HepG2 (cell line): Measurements from ENCODE around the gene SOCS3.

Experiments used
- AFF4 ChIP-seq: sonication (generic); formaldehyde crosslinking; IDR thresholded peaks from 2 replicates; pipeline ENCODE4 v1.4.0; 2020; ENCODE audit warnings: missing genetic modification reagents
- KAT2B ChIP-seq: fragments of 150-350 bp; IDR thresholded peaks from 2 replicates; pipeline ENCODE4 v1.6.1; 2014; ENCODE audit warnings: low read depth, low read length, borderline replicate concordance
- TCF12 ChIP-seq, 2 experiments: fragments of 450-650 bp in 1 of 2; sonication (generic) in 1 of 2; formaldehyde crosslinking in 1 of 2; IDR thresholded peaks; 2 replicates each; pipeline versions ENCODE4 v1.6.1 to v1.8.0; 2017 to 2022; ENCODE audit warnings: antibody characterized with exemption in 1 of 2, mild to moderate bottlenecking in 1 of 2, missing genetic modification reagents in 1 of 2, moderate library complexity in 1 of 2
- ZNF572 ChIP-seq: sonication (generic); formaldehyde crosslinking; IDR thresholded peaks from 2 replicates; pipeline ENCODE4 v1.5.1; 2020; ENCODE audit warnings: mild to moderate bottlenecking, missing genetic modification reagents
- TF ChIP-seq, protein P1 (sequence below): conservative IDR thresholded peaks from 2 replicates; pipeline ENCODE4 v1.6.1; 2018; ENCODE audit warnings: missing genetic modification reagents

GRCh38 chr17:78383725-78384471 lies 24.0 kb upstream of the SOCS3 start:
- TF ChIP-seq, protein P1, sequence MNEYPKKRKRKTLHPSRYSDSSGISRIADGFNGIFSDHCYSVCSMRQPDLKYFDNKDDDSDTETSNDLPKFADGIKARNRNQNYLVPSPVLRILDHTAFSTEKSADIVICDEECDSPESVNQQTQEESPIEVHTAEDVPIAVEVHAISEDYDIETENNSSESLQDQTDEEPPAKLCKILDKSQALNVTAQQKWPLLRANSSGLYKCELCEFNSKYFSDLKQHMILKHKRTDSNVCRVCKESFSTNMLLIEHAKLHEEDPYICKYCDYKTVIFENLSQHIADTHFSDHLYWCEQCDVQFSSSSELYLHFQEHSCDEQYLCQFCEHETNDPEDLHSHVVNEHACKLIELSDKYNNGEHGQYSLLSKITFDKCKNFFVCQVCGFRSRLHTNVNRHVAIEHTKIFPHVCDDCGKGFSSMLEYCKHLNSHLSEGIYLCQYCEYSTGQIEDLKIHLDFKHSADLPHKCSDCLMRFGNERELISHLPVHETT (CRISPR knock-in tag): no peak
- no peak for TF ChIP-seq TCF12 (IDR thresholded peaks at IDR 0.05)
- no peak for TF ChIP-seq TCF12 (CRISPR knock-in tag; IDR thresholded peaks at IDR 0.05)
- TF ChIP-seq AFF4 (CRISPR knock-in tag): no peak
- TF ChIP-seq ZNF572: no peak
- TF ChIP-seq KAT2B: no peak
